HepG2 (cell line): ENCODE measurements around the gene BRPF1. TPM values are rescaled to one million over a fixed set of nuclear protein-coding genes. Genes with fewer than 3 reads are reported as not detected.

Source experiments
- AHDC1 ChIP-seq: sonication (generic); formaldehyde crosslinking; IDR thresholded peaks from 2 replicates; pipeline ENCODE4 v1.5.1; 2020; ENCODE audit warnings: mild to moderate bottlenecking, missing genetic modification reagents, borderline replicate concordance
- ETS1 ChIP-seq: sonication (generic); formaldehyde crosslinking; IDR thresholded peaks from 2 replicates; pipeline ENCODE4 v1.4.0; 2020; ENCODE audit warnings: missing genetic modification reagents
- FOXP1 ChIP-seq, 2 experiments: fragments of 450-650 bp in 1 of 2; IDR thresholded peaks; 2 replicates each; pipeline ENCODE4 v1.6.1; 2017 to 2018; ENCODE audit warnings: antibody characterized with exemption in 1 of 2
- HNRNPK ChIP-seq: fragments of 200-400 bp; formaldehyde crosslinking; IDR thresholded peaks from 2 replicates; pipeline ENCODE4 v1.6.1; 2018; ENCODE audit warnings: low read length, low read depth, moderate library complexity, mild to moderate bottlenecking; ENCODE audit not compliant: poor library complexity, severe bottlenecking
- ISX ChIP-seq: sonication (generic); formaldehyde crosslinking; conservative IDR thresholded peaks from 2 replicates; pipeline ENCODE4 v1.5.0; 2020; ENCODE audit warnings: missing genetic modification reagents
- KIAA2018 ChIP-seq: sonication (generic); formaldehyde crosslinking; IDR thresholded peaks from 2 replicates; pipeline ENCODE4 v1.5.0; 2020; ENCODE audit warnings: mild to moderate bottlenecking, missing genetic modification reagents, borderline replicate concordance
- NFYC ChIP-seq: IDR thresholded peaks from 2 replicates; pipeline ENCODE4 v1.6.1; 2016; ENCODE audit warnings: missing genetic modification reagents, missing compliant biosample characterization
- SAP130 ChIP-seq: IDR thresholded peaks from 2 replicates; pipeline ENCODE4 v1.6.1; 2016; ENCODE audit warnings: low read depth
- TOE1 ChIP-seq: sonication (generic); formaldehyde crosslinking; IDR thresholded peaks from 2 replicates; pipeline ENCODE4 v1.4.0; 2020; ENCODE audit warnings: mild to moderate bottlenecking, missing genetic modification reagents
- ZNF124 ChIP-seq: sonication (generic); formaldehyde crosslinking; IDR thresholded peaks from 2 replicates; pipeline ENCODE4 v1.4.0; 2020; ENCODE audit warnings: missing genetic modification reagents
- ZNF138 ChIP-seq: sonication (generic); formaldehyde crosslinking; IDR thresholded peaks from 2 replicates; pipeline ENCODE4 v1.5.0; 2020; ENCODE audit warnings: mild to moderate bottlenecking, low read depth, missing genetic modification reagents
- ZNF660 ChIP-seq: sonication (generic); formaldehyde crosslinking; IDR thresholded peaks from 2 replicates; pipeline ENCODE4 v1.5.1; 2020; ENCODE audit warnings: mild to moderate bottlenecking, low read depth, missing genetic modification reagents, borderline replicate concordance
- ZNF7 ChIP-seq: IDR thresholded peaks from 2 replicates; pipeline ENCODE4 v1.6.1; 2016; ENCODE audit warnings: missing biosample characterization, missing genetic modification reagents
- ZSCAN29 ChIP-seq: sonication (generic); formaldehyde crosslinking; conservative IDR thresholded peaks from 2 replicates; pipeline ENCODE4 v1.4.0; 2020; ENCODE audit warnings: mild to moderate bottlenecking, missing genetic modification reagents
- polyA plus RNA-seq, 8 experiments: library from polyadenylated mRNA; depleted of rRNA in 3 of 8; stranded (reverse) in 7 of 8; unstranded in 1 of 8; fragments of >200 nt; fragmentation: Illumina TruSeq in 4 of 8; extraction: Trizol in 4 of 8; gene quantifications; 2 replicates each; pipeline versions ENCODE4 v1.2.1 to v1.2.3, GENCODE V29; 2011 to 2016; ENCODE audit warnings: low read depth in 4 of 8, missing spikeins in 1 of 8, mixed read lengths in 1 of 8; ENCODE audit not compliant: insufficient read depth in 1 of 8
- total RNA-seq, 5 experiments: library from RNA; depleted of rRNA; stranded (reverse); fragments of >200 nt; fragmentation: Illumina TruSeq; extraction: Trizol; gene quantifications; 2 replicates each; pipeline ENCODE4 v1.2.3, GENCODE V29; 2016; ENCODE audit warnings: low read depth in 1 of 5

BRPF1 gene
- total and polyA plus RNA-seq, 2 of the 13 experiments (the other 11 are each of a cell fraction or from before 2014, with no cell fraction given) = 7.3 to 10.0 TPM

- TF ChIP-seq KIAA2018 = no peak
- no peak for TF ChIP-seq ZNF138 (CRISPR knock-in tag)
- TF ChIP-seq ZNF660 (CRISPR knock-in tag) = no peak
- no peak for TF ChIP-seq ISX (CRISPR knock-in tag)
- TF ChIP-seq AHDC1 (CRISPR knock-in tag) = no peak
- peak; percentile 82 for TF ChIP-seq NFYC
- no peak for TF ChIP-seq ZNF124 (CRISPR knock-in tag)
- TF ChIP-seq ZNF7 (CRISPR knock-in tag) = no peak
- peak; percentile 81; the same call in 1 of the 2 replicates for TF ChIP-seq ZSCAN29 (CRISPR knock-in tag)
- TF ChIP-seq FOXP1 (IDR thresholded peaks at IDR 0.05) = no peak
- TF ChIP-seq FOXP1 (CRISPR knock-in tag; IDR thresholded peaks at IDR 0.05) = no peak
- TF ChIP-seq ETS1 (CRISPR knock-in tag) = no peak
- peak; percentile 90 for TF ChIP-seq SAP130 (CRISPR knock-in tag)
- no peak for TF ChIP-seq HNRNPK
- no peak for TF ChIP-seq TOE1
Observed at GRCh38 chr3:9749645-9750555, 18.4 kb downstream of the BRPF1 start, which contains the start of gene OGG1 (continued).
